Nephron (organoid): Measurements from ENCODE around the gene CA6.
"Not testable (repeated sequence)": the region's sequence is repeated elsewhere in the genome, so short reads cannot be mapped to it uniquely, and the experiment has no call there.

Experiments
- H3K27ac Mint-ChIP-seq, 3 experiments: 2 replicates each; pipeline ENCODE4 v1.8.0; 2020; ENCODE audit warnings: mixed read lengths in 3 of 3, mild to moderate bottlenecking in 2 of 3, moderate library complexity in 1 of 3
- H3K27me3 Mint-ChIP-seq: 2 replicates; pipeline ENCODE4 v1.8.0; 2021; ENCODE audit warnings: low read depth, mild to moderate bottlenecking, moderate library complexity, mixed read lengths
- H3K36me3 Mint-ChIP-seq: 2 replicates; pipeline ENCODE4 v1.8.0; 2020; ENCODE audit warnings: low read depth, mixed read lengths
- H3K4me1 Mint-ChIP-seq: 2 replicates; pipeline ENCODE4 v1.8.0; 2020; ENCODE audit warnings: mixed read lengths
- H3K4me3 Mint-ChIP-seq, 3 experiments: 2 replicates each; pipeline ENCODE4 v1.8.0; 2020; ENCODE audit warnings: mild to moderate bottlenecking in 3 of 3, mixed read lengths in 3 of 3, moderate library complexity in 2 of 3
- H3K9me3 Mint-ChIP-seq: 2 replicates; pipeline ENCODE4 v1.8.0; 2020; ENCODE audit warnings: mixed read lengths
- CTCF ChIP-seq, 3 experiments: fragments of 200-600 bp; sonication (generic); IDR thresholded peaks; one replicate each; pipeline ENCODE4 v1.5.0; 2021; ENCODE audit warnings: antibody characterized with exemption in 3 of 3; ENCODE audit not compliant: unreplicated experiment in 3 of 3

Gene CA6

GRCh38 chr1:8945568-8945967 lies at the start of gene CA6:
Gene CA6, plus strand, starts transcription at chr1:8945868. Its CDS starts 19 bp downstream, at chr1:8945887.
- no peak for TF ChIP-seq CTCF (IDR thresholded peaks at IDR 0.05; ENCODE audit: unreplicated experiment in 3 of 3)
- peaks cover 15% of the 10 kb centered on the region for H3K4me1 Mint-ChIP-seq
- H3K36me3 Mint-ChIP-seq: no peaks in the 10 kb centered on the region

GRCh38 chr1:8896775-8897174 lies 48.9 kb upstream of the CA6 start:
- not testable (repeated sequence) for H3K27ac Mint-ChIP-seq, H3K4me1 Mint-ChIP-seq, H3K27me3 Mint-ChIP-seq, H3K36me3 Mint-ChIP-seq, H3K9me3 Mint-ChIP-seq, H3K4me3 Mint-ChIP-seq

More at GRCh38 chr1:8945568-8945967, at the start of gene CA6:
- Mint-ChIP-seq H3K27me3 (peaks cover 7% of the 10 kb centered on the region), H3K27ac (no peak within 1 kb of the TSS), H3K4me3 (no peak within 1 kb of the TSS), H3K9me3 (no peaks in the 10 kb centered on the region)

- not testable (repeated sequence) for H3K27me3 Mint-ChIP-seq, H3K36me3 Mint-ChIP-seq, H3K27ac Mint-ChIP-seq, H3K4me3 Mint-ChIP-seq, H3K9me3 Mint-ChIP-seq, H3K4me1 Mint-ChIP-seq
Measured at GRCh38 chr1:8897505-8897904, 48.2 kb upstream of the CA6 start.

- H3K4me3 Mint-ChIP-seq, H3K4me1 Mint-ChIP-seq, H3K27ac Mint-ChIP-seq, H3K9me3 Mint-ChIP-seq, H3K27me3 Mint-ChIP-seq, H3K36me3 Mint-ChIP-seq: not testable (repeated sequence)
Measured at GRCh38 chr1:8898418-8898817, 47.2 kb upstream of the CA6 start.

- peaks cover 7% of the 10 kb centered on the region for H3K4me1 Mint-ChIP-seq
- peaks cover 3% of the 10 kb centered on the region for H3K27me3 Mint-ChIP-seq
- H3K36me3 Mint-ChIP-seq: no peaks in the 10 kb centered on the region
- H3K27ac Mint-ChIP-seq: no peak overlapping the region
- peaks cover 3% of the 10 kb centered on the region for H3K9me3 Mint-ChIP-seq
- H3K4me3 Mint-ChIP-seq: no peak overlapping the region
- TF ChIP-seq CTCF (IDR thresholded peaks at IDR 0.05; ENCODE audit: unreplicated experiment in 3 of 3): no peak
Measured at GRCh38 chr1:8899046-8899445, 46.6 kb upstream of the CA6 start.

- H3K36me3 Mint-ChIP-seq, H3K27me3 Mint-ChIP-seq, H3K4me3 Mint-ChIP-seq, H3K27ac Mint-ChIP-seq, H3K9me3 Mint-ChIP-seq: not testable (repeated sequence)
- H3K4me1 Mint-ChIP-seq: peaks cover 11% of the 10 kb centered on the region
Measured at GRCh38 chr1:8900684-8901083, 45.0 kb upstream of the CA6 start.

- H3K27ac Mint-ChIP-seq: peak overlapping the region in 2 of 3 experiments; percentile 6 to 46
- H3K27me3 Mint-ChIP-seq: peaks cover 3% of the 10 kb centered on the region
- peaks cover 17% of the 10 kb centered on the region for H3K4me1 Mint-ChIP-seq
- no peaks in the 10 kb centered on the region for H3K36me3 Mint-ChIP-seq
- peaks cover 3% of the 10 kb centered on the region for H3K9me3 Mint-ChIP-seq
- no peak overlapping the region for H3K4me3 Mint-ChIP-seq
- TF ChIP-seq CTCF (IDR thresholded peaks at IDR 0.05; ENCODE audit: unreplicated experiment in 3 of 3): no peak
Measured at GRCh38 chr1:8902765-8903164, 42.9 kb upstream of the CA6 start.

GRCh38 chr1:8903410-8903809 lies 42.3 kb upstream of the CA6 start:
- peak overlapping the region in 1 of 3 experiments; percentile 65 for H3K27ac Mint-ChIP-seq
- H3K4me1 Mint-ChIP-seq: peaks cover 20% of the 10 kb centered on the region
- no peak overlapping the region for H3K4me3 Mint-ChIP-seq
- H3K9me3 Mint-ChIP-seq: peaks cover 3% of the 10 kb centered on the region
- H3K36me3 Mint-ChIP-seq: no peaks in the 10 kb centered on the region
- no peak for TF ChIP-seq CTCF (IDR thresholded peaks at IDR 0.05; ENCODE audit: unreplicated experiment in 3 of 3)
- peaks cover 4% of the 10 kb centered on the region for H3K27me3 Mint-ChIP-seq
